OCI-LY7 (cell line): Measurements from ENCODE around the gene PTCRA. TPM values are rescaled to one million over a fixed set of nuclear protein-coding genes. Genes with fewer than 3 reads are reported as not detected.
"Not testable (repeated sequence)": the region's sequence is repeated elsewhere in the genome, so short reads cannot be mapped to it uniquely, and the experiment has no call there.

Source experiments
- BruUV-seq: library from RNA; stranded (reverse); fragments of 400-500 nt; replicated peaks from 2 replicates; lab custom pipeline; 2021; lab: Mats Ljungman, UMichigan
- CTCF ChIA-PET: fragments of 300-600 bp; sonication (Branson Sonifier 250); formaldehyde crosslinking; loops from one replicate; lab custom pipeline; 2022; ENCODE audit warnings: antibody characterized with exemption; ENCODE audit not compliant: unreplicated experiment; lab: Charles Lee
- POLR2A ChIA-PET: fragments of 300-600 bp; sonication (Branson Sonifier 250); formaldehyde crosslinking; loops from one replicate; lab custom pipeline; 2022; ENCODE audit warnings: antibody characterized with exemption; lab: Charles Lee
- DNase-seq: peaks from one replicate; pipeline ENCODE4 v3.0.0-alpha.2; 2015; ENCODE audit warnings: low spot score
- H2AFZ ChIP-seq: fragments of 200-600 bp; sonication (generic), shearing (Covaris generic); 2 replicates; pipeline ENCODE4 v1.6.1; 2014; ENCODE audit warnings: mild to moderate bottlenecking, antibody characterized with exemption, low read length, moderate library complexity
- H3K27ac ChIP-seq: fragments of 200-600 bp; sonication (generic); 2 replicates; pipeline ENCODE4 v1.5.1; 2014; ENCODE audit warnings: mixed run types, low read depth, mild to moderate bottlenecking, moderate library complexity, low read length, inconsistent platforms; ENCODE audit not compliant: poor library complexity, severe bottlenecking
- H3K36me3 ChIP-seq: fragments of 200-600 bp; sonication (generic); 2 replicates; pipeline ENCODE4 v1.6.1; 2014; ENCODE audit warnings: mild to moderate bottlenecking, antibody characterized with exemption, low read length, moderate library complexity, mixed read lengths; ENCODE audit not compliant: insufficient read depth
- H3K4me1 ChIP-seq: fragments of 200-600 bp; sonication (generic); 2 replicates; pipeline ENCODE4 v1.5.1; 2014; ENCODE audit warnings: mild to moderate bottlenecking, low read length; ENCODE audit not compliant: insufficient read depth, poor library complexity, severe bottlenecking
- H3K4me2 ChIP-seq: fragments of 200-600 bp; sonication (generic); 2 replicates; pipeline ENCODE4 v1.6.1; 2014; ENCODE audit warnings: mild to moderate bottlenecking, low read length
- H3K4me3 ChIP-seq: fragments of 200-600 bp; sonication (generic); 2 replicates; pipeline ENCODE4 v1.5.1; 2014; ENCODE audit warnings: mild to moderate bottlenecking, low read depth, low read length; ENCODE audit not compliant: poor library complexity, severe bottlenecking
- H3K79me2 ChIP-seq: fragments of 200-600 bp; sonication (generic); 2 replicates; pipeline ENCODE4 v1.6.1; 2016; ENCODE audit warnings: low read depth, mild to moderate bottlenecking, low read length, moderate library complexity, mixed read lengths; ENCODE audit not compliant: insufficient read depth
- H3K9me2 ChIP-seq: fragments of 200-600 bp; sonication (generic); 2 replicates; pipeline ENCODE4 v1.6.1; 2016; ENCODE audit warnings: mild to moderate bottlenecking, low read length, mixed read lengths; ENCODE audit not compliant: insufficient read depth
- H3K9me3 ChIP-seq: fragments of 200-600 bp; sonication (generic); 2 replicates; pipeline ENCODE4 v1.6.1; 2014; ENCODE audit warnings: mild to moderate bottlenecking, mixed run types, low read length, mixed read lengths
- H4K20me1 ChIP-seq: fragments of 200-600 bp; sonication (generic); 2 replicates; pipeline ENCODE4 v1.6.1; 2014; ENCODE audit warnings: mild to moderate bottlenecking, antibody characterized with exemption, low read length, moderate library complexity, mixed read lengths; ENCODE audit not compliant: insufficient read depth
- EZH2phosphoT487 ChIP-seq: fragments of 200-600 bp; sonication (generic); IDR thresholded peaks from 2 replicates; pipeline ENCODE4 v1.6.1; 2018; ENCODE audit warnings: low read depth, borderline replicate concordance, mild to moderate bottlenecking, mixed run types, antibody characterized with exemption, low read length, moderate library complexity, mixed read lengths
- intact Hi-C: fragments of 100-400 bp; cut with micrococcal nuclease; formaldehyde crosslinking; loops from one replicate; pipeline ENCODE4 v1.10.0; 2022; ENCODE audit not compliant: unreplicated experiment
- total RNA-seq, 2 experiments: library from RNA; depleted of rRNA in 1 of 2; stranded (reverse); fragments of >200 nt in 1 of 2; shearing (Covaris generic) in 1 of 2; gene quantifications; 2 replicates each; pipeline ENCODE4 v1.2.3, GENCODE V29; 2014 to 2022
- TF ChIP-seq, protein P1 (sequence below): fragments of 200-600 bp; sonication (generic); conservative IDR thresholded peaks from 2 replicates; pipeline ENCODE4 v1.5.1; 2014; ENCODE audit warnings: mild to moderate bottlenecking, antibody characterized with exemption, low read length, moderate library complexity, mixed read lengths

The PTCRA gene
- total RNA-seq, 2 experiments from 2014 or later: 0.85 to 0.91 TPM

DNA sequence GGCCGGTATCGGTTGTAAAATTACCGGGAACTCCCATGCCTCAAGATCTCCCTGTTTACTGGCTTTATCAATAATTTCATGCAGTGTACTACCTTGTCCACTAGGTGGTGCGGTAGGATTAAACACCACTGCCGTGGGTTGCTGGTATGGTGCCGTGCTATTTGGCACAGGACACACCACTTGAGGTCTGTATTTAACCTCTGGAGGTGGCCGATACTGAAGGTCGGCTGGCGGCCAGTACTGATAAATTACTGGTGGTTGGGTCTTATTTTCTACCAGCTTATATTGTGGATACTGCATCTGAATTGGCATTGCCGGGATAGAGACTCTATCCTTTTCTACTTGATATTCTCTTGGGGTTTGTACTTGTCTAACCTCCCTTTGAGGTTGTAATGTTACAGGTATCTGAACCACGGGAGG is 14.3 kb upstream of the PTCRA start:
- Histone ChIP-seq H3K4me2 (peak overlapping the region; percentile 27; the same call in 1 of the 2 replicates), H3K79me2 (no peaks in the 10 kb centered on the region), H3K4me3 (no peak overlapping the region), H2AFZ (peak overlapping the region; percentile 54; the same call in 1 of the 2 replicates), H4K20me1 (no peaks in the 10 kb centered on the region), H3K9me3 (no peaks in the 10 kb centered on the region), H3K9me2 (no peaks in the 10 kb centered on the region), H3K36me3 (no peaks in the 10 kb centered on the region), H3K27ac (no peak overlapping the region), H3K4me1 (peaks cover 10% of the 10 kb centered on the region)
- no TSS peak for BruUV-seq
- DNase-seq: peak; percentile 90
- intact Hi-C loops: loop anchor here (1.0 to 5.0 kb wide), 5 partner anchors 46 to 242 kb away; no protein-coding TSS in a partner anchor
- CTCF ChIA-PET: no interaction called here
- no peak for TF ChIP-seq EZH2phosphoT487
- TF ChIP-seq, protein P1, sequence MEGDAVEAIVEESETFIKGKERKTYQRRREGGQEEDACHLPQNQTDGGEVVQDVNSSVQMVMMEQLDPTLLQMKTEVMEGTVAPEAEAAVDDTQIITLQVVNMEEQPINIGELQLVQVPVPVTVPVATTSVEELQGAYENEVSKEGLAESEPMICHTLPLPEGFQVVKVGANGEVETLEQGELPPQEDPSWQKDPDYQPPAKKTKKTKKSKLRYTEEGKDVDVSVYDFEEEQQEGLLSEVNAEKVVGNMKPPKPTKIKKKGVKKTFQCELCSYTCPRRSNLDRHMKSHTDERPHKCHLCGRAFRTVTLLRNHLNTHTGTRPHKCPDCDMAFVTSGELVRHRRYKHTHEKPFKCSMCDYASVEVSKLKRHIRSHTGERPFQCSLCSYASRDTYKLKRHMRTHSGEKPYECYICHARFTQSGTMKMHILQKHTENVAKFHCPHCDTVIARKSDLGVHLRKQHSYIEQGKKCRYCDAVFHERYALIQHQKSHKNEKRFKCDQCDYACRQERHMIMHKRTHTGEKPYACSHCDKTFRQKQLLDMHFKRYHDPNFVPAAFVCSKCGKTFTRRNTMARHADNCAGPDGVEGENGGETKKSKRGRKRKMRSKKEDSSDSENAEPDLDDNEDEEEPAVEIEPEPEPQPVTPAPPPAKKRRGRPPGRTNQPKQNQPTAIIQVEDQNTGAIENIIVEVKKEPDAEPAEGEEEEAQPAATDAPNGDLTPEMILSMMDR: peak; percentile 95
- POLR2A ChIA-PET: interaction anchor here (1.0 to 1.6 kb wide), 4 partner anchors 28 to 242 kb away, joined by 3 to 4 read pairs (median 3); partner anchors contain the start of genes CNPY3 and PPP2R5D

DNA sequence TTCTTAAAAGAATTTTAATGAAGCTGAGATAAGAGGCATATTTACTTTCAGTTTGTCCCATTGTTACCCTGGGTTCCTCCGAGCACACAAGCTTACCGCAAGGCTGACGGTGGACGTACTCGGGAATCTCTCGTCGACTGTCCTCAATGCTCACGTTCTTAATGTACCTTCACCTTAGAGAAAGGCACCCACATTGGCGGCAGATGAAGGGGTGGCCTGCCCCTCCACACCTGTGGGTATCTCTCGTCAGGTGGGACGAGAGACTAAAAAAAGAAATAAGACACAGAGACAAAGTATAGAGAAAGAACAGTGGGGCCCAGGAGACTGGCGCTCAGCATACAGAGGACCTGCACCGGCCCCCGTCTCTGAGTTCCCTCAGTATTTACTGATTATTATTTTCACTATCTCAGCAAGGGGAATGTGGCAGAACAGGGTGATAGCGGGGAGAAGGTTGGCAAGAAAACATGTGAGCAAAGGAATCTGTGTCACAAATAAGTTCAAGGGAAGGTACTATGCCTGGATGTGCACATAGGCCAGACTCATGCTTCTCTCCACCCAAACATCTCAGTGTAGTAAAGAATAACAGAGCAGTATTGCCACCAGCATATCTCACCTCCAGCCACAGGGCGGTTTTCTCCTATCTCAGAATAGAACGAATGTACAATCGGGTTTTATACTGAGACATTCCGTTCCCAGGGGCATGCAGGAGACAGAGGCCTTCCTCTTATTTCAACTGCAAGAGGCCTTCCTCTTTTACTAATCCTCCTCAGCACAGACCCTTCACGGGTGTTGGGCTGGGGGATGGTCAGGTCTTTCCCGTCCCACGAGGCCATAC is 13.2 kb upstream of the PTCRA start:
- H3K9me3 ChIP-seq, H3K4me2 ChIP-seq, POLR2A ChIA-PET, H3K9me2 ChIP-seq, H3K27ac ChIP-seq, BruUV-seq, H4K20me1 ChIP-seq, H3K4me3 ChIP-seq, DNase-seq, H3K79me2 ChIP-seq, H2AFZ ChIP-seq, H3K36me3 ChIP-seq: not testable (repeated sequence)
- intact Hi-C loops: loop anchor here (5.0 kb wide), 1 partner anchor 45 kb away; no protein-coding TSS in a partner anchor
- CTCF ChIA-PET: interaction anchor here (0.7 kb wide), 1 partner anchor 313 kb away, joined by 3 read pairs; no protein-coding TSS in a partner anchor
- peaks cover 10% of the 10 kb centered on the region for H3K4me1 ChIP-seq

DNA sequence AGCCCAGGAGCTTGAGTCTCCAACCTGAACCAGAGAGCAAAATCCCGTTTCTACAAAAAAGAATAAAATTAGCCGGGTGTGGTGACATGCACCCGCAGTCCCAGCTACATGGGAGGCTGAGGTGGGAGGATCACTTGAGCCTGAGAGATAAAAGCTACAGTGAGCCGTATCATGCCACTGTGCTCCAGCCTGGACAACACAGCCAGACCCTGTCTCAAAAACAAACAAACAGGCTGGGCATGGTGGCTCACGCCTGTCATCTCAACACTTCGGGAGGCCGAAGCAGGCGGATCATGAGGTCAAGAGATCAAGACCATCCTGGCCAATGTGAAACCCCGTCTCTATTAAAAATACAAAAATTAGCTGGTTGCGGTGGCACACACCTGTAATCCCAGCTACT is 11.4 kb upstream of the PTCRA start:
- intact Hi-C loops: loop anchor here (5.0 kb wide), 1 partner anchor 43 kb away; no protein-coding TSS in a partner anchor
- ChIA-PET POLR2A (interaction anchor here (0.7 to 0.8 kb wide), 3 partner anchors 10 to 64 kb away, joined by 3 read pairs; partner anchors contain the start of gene CNPY3), CTCF (no interaction called here)
- Histone ChIP-seq H4K20me1 (no peaks in the 10 kb centered on the region), H3K4me2 (no peak overlapping the region), H3K9me3 (no peaks in the 10 kb centered on the region), H3K36me3 (no peaks in the 10 kb centered on the region), H3K27ac (no peak overlapping the region), H3K4me3 (no peak overlapping the region), H3K79me2 (no peaks in the 10 kb centered on the region), H3K4me1 (peaks cover 10% of the 10 kb centered on the region), H2AFZ (no peak overlapping the region), H3K9me2 (no peaks in the 10 kb centered on the region)
- no peak for TF ChIP-seq EZH2phosphoT487
- TF ChIP-seq, protein P1: no peak
- no TSS peak for BruUV-seq
- DNase-seq: no peak
